HG02840 (cell line): ENCODE results near the gene MT1H.

ENCODE experiments used
- ATAC-seq: cut with Tn5 transposase; IDR thresholded peaks from one replicate; pipeline ENCODE4 v1.9.1; 2021; ENCODE audit warnings: mild to moderate bottlenecking, moderate library complexity, moderate number of reproducible peaks; ENCODE audit not compliant: unreplicated experiment, low FRiP score

Gene MT1H

GRCh38 chr16:56635441-56635967, 34.1 kb upstream of the MT1H start:
- ATAC-seq, result no peak

- no peak for ATAC-seq
Measured at GRCh38 chr16:56636616-56637413, 32.8 kb upstream of the MT1H start.

DNA sequence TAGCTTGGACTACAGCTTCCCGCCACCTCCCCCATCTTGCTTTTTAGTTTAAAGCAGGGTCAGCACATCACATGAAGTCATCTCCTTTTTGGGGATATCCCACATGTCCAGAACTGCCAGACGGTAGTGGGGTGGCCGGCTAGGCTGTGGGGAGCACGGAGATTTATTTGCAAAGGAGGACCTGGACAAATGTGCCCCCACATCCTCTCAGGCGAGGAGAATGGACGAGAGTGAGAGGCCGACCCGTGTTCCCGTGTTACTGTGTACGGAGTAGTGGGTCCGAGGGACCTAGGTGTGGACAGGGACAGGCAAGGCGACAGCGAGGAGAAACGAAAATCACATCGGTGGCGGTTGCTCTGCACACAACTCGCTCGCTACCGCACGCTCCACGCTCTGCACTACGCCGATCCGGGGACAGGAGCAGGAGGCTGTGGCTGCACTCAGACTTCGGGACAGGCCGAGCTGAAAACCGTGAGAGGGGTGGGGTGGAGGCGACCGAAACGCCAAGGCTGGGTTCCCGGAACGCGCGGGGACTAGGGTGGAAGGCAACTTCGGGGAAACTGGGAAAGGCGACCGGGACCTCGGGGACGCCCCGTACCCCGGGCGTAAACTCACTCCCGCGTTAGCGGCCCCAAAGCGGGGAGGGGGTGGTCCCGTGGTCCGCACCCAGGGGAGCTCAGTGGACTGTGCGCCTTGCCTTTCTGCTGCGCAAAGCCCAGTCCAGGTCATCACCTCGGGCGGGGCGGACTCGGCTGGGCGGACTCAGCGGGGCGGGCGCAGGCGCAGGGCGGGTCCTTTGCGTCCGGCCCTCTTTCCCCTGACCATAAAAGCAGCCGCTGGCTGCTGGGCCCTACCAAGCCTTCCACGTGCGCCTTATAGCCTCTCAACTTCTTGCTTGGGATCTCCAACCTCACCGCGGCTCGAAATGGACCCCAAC, 31.5 kb upstream of the MT1H start, which contains the start of gene MT1A:
TSS of gene MT1A (plus strand) at position 853 of the 937 bp plus-strand sequence. CDS start at position 926, 73 bp downstream.
- no peak for ATAC-seq

DNA sequence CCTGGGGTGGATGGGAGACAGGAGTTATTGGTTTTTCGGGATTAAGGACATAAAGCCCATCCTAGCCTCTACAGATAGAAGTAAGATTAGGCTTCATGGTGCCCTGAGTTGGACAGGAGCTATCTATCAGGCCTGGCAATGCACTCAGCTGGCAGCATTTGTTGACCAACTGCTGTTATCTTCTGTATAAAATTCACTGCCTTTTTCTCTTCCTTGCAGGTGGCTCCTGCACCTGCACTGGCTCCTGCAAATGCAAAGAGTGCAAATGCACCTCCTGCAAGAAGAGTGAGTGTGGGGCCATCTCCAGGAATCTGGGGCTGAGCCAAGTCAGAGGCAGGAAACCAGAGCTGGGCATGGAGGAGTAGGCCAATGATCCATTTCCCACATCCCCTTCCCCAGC, 30.6 kb upstream of the MT1H start:
- no peak for ATAC-seq

- ATAC-seq, result no peak
Measured at GRCh38 chr16:56640076-56640475, 29.5 kb upstream of the MT1H start.

- no peak for ATAC-seq
Measured at GRCh38 chr16:56641166-56641565, 28.4 kb upstream of the MT1H start.

DNA sequence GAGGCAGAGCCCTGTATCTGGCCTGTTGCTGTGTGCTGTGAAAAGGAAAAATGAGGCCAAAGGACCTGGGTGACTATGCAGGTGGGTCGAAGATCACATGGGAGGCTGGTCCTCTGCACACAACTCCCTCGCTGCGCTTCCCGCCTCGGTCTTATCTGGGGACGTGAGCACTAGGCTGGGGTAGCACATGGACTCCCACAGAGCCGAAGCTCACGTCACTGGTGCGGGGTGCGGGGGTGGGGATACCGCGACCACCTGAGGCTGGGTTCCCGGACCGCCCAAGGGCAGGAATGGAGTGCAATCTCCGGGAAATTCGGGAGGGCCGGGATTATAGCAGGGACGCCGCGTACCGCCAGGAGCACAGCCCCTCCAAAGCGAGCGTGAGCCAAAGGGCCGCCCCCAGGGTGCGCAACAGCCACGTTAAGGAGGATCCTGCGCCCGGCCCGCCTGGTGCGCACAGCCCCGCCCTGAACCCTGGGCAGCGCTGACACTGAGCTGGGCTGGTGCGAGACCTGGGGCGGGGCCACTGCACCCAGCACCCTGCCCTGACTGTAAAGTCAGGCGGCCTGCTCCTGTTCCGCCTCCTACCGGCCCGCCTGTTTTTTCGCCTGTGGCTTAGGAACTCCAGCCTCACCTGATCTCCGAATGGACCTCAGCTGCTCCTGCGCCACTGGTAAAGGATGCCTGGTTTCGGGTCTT, 26.4 kb upstream of the MT1H start:
- no peak for ATAC-seq

GRCh38 chr16:56643833-56644232, 25.8 kb upstream of the MT1H start:
- no peak for ATAC-seq

GRCh38 chr16:56645311-56645710, 24.3 kb upstream of the MT1H start:
- ATAC-seq, result no peak

DNA sequence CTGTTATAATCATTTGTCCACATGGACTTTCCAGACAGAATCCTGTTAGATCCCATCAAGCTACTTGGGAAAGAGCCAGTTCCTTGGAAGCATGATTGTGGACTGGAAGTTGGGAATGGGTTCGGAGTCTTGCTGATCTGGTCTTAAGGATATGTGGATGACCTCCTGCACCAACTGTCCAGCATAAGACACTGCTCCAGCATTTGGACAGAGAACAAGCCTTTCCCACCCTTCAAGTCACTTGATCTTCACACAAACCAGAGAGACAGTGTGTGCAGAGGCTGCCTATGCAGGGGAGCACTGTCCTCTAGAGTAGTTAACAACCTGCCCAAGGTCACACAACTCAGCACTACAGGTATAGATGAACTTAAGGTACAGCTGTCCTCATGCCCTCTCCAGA, 23.8 kb upstream of the MT1H start:
- no peak for ATAC-seq

GRCh38 chr16:56647641-56648431, 21.8 kb upstream of the MT1H start:
- no peak for ATAC-seq

- ATAC-seq, result no peak
Measured at GRCh38 chr16:56649271-56649670, 20.3 kb upstream of the MT1H start.

- ATAC-seq, result no peak
Measured at GRCh38 chr16:56649820-56650219, 19.8 kb upstream of the MT1H start.

DNA sequence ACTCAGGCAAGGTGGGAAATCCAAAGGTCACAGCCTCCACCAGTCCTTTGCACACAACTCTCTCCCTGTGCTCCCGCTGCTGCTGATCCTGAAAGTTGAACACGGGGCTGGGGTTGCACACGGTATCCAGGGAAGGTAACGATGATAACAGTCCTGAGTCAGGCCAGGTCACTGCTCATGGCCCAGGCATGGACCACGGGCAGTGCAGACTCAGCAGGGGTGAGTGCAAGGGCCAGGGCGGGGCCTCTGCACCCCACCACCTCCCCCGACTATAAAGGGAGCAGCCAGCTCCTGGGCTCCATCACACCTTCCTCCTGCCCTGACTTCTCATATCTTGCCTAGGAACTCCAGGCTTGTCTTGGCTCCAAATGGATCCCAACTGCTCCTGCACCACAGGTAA, 18.0 kb upstream of the MT1H start, which contains the start of gene MT1B:
TSS of gene MT1B (plus strand) at position 301 of the 400 bp plus-strand sequence. CDS start at position 369, 68 bp downstream.
- ATAC-seq, result no peak

GRCh38 chr16:56652600-56652999, 17.0 kb upstream of the MT1H start:
- no peak for ATAC-seq

DNA sequence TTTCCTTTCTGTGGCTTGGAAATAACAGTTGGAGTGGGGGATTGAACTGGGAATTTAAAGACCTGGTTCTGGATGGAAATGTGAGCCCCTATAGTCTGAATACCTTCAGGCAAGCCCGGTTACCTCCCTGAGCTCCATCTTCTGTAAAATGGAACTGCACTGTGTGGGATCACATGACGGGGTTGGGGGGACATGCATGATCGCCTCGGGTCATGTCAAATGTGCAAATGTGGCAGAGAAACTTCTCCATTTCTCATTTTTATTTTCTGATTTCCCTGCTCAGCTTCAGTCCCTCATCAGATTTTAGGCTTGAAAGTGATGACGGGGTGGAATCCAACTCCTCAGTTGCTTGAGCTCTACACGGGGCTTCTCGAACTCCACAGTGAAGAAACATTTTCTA, 16.4 kb upstream of the MT1H start:
- no peak for ATAC-seq

GRCh38 chr16:56657555-56658326, 11.9 kb upstream of the MT1H start, which contains the start of gene MT1F:
Gene MT1F (plus strand): TSS chr16:56657959. CDS start chr16:56658059, 100 bp downstream.
- ATAC-seq, result no peak

DNA sequence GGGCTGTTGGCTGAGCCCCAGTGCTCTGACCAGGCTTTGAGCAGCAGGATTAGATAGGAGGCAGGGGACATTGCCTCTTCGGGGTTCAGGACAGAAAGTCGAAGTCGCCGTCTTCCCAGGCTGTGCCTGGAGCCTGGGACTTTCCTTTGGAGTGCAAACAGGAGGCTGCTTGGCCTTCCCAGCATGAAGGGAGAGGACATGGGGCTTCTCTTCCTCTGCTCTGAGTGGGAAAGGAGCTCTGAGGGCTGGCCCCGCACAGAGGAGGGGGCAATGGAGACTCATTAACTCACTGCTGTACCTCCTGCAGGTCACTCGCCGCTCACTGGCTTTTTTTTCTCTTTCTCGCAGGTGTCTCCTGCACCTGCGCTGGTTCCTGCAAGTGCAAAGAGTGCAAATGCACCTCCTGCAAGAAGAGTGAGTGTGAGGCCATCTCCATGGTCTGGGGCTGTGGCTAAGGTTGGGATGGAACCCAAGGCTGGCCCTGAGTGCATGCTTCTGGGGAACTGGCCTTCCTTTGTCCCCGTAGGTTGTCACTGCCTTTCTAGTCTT, 11.2 kb upstream of the MT1H start:
- no peak for ATAC-seq
